ENCODE data around the gene FILIP1L. TPM values are rescaled to one million over a fixed set of nuclear protein-coding genes. Genes with fewer than 3 reads are reported as not detected.
"Not testable (repeated sequence)": the region's sequence is repeated elsewhere in the genome, so short reads cannot be mapped to it uniquely, and the experiment has no call there.

FILIP1L gene
- polyA plus RNA-seq, 3 donors: 16.9 to 20.2 (median 17.4) TPM

DNA sequence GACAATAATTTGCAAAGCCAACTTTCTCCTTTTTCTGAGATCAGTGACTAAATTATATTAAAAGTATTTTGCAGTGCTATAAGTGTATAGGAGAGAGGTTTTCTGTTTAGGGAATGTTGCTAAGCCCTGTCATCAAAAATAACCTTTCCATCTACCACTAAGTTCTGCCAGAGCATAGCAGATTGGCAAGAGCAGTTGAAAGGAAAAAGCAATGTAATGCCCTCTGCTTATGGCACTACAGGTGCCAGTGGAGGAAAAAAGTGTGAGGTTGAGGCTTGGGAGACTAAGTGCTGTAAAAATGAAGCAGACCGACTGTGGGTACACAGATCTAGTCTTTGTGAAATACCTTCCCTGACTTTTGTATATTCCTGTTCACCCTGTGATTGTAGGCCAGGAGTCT lies 11.5 kb downstream of the FILIP1L start:
- DNase-seq: no peak

DNA sequence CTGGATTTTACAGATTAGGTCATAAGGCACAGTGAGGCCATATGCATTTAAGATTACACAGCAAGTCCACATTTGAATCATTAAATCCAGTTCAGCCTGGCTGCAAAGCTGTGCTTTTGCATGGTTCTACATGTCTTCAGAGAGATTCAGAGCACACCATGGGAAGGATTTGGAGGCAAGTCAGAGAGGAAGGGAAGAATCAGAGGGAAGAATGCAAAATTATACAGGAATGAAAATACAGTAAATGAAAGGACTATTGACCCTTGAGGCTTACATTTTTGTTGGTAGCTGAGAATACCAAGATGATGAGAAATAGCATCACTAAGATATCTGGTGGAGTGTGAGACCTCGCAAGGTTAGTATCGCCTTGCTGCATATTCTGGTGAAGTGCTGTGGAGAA lies 13.9 kb downstream of the FILIP1L start:
- DNase-seq: no peak

DNA sequence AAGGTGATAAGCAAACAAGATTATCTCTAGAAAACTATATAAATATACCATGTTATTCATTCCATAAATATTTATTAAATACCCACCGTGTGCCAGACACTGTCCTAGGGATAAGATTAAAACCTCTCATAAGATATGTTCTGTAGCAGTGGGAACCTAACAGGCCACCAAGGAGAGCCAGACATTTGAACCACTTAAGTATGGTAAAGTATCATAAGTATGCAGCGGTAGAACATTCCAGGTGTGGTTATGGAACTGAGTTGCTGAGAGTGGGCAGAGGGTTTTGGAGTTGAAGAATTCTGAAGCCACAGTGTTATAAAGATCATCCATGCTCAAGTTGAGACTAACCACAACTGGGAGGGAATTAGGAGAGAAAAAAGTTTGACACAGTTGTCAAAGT lies 14.7 kb downstream of the FILIP1L start:
- DNase-seq: no peak

DNA sequence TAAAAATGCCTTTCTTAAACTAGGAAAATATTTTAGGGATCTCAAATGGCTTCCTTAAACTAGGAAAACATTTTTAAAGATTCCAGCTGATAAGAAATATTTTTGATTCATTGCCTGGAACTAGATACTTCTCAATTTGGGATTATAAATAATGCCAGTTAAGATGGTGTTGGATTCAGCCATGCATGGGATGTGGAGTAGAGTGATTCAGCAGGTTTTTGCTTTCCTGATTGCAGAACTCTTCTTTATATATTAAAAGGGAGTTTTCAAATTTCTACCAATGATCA lies 15.6 kb downstream of the FILIP1L start:
- no peak for DNase-seq

DNA sequence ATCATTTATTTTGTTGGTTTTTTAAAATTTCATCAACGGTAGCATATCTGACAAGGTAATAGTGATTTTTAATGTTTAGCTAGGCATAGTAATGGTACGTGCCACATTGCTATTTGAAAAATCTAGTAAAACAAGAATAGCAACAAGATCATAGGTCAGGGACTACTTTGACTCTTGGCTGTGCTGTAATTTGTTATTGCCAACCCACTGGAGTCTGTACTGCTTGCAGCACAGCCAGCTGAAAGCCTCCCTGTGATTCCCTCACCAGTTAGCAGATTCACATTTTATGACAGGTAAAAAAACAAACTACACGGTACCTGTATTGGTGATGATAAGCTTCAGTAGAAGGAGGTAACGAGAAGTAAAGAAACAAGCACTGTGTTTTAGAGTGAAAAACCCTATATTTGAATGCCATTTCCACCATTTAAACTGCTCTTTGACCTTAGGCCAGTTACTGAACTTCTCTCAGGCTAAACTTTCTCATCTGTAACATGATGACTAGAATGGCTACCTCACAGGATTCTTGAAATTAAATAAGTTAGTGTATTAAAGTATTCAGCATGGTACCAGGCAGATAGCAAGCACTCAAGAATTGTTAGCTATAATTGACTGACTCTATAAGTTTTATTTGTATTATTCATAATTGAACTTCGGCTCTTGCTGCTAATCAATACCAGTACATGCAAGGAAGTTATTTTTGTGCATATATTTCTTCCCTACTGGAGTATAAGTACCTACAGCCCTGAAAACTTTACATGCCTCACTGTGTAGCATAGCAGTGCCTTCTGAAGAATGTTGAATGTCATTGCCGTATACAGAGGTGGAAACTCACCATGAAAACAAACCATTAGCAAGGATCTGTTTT lies 16.1 kb downstream of the FILIP1L start:
- no peak for DNase-seq

DNA sequence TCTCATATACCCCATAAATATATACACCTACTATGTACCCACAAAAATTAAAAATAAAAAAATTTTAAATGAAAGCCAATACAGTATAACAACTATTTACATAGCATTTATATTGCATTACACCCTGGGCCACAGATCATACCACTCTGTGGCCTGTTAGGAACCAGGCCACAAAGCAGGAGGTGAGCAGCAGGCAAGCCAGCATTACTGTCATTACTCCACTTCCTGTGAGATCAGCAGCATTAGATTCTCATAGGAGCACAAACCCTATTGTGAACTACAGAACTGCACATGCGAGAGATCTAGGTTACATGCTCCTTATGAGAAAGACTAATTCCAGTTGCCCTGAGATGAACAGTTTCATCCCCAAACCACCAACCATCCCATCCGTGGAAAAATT lies 17.4 kb downstream of the FILIP1L start:
- no peak for DNase-seq

DNA sequence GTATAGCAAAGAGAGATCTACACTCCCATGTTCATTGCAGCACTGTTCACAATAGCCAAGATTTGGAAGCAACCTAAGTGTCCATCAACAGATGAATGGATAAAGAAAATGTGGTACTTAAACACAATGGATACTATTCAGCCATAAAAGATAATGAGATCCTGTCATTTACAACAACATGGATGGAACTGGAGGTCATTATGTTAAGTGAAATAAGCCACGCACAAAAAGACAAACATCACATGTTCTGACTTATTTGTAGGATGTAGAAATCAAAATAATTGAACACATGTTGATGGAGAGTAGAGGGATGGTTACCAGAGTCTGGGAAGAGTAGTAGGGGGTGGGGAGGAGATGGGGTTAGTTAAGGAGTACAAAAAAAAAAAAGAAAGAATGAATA lies 18.0 kb downstream of the FILIP1L start:
- DNase-seq: not testable (repeated sequence)

DNA sequence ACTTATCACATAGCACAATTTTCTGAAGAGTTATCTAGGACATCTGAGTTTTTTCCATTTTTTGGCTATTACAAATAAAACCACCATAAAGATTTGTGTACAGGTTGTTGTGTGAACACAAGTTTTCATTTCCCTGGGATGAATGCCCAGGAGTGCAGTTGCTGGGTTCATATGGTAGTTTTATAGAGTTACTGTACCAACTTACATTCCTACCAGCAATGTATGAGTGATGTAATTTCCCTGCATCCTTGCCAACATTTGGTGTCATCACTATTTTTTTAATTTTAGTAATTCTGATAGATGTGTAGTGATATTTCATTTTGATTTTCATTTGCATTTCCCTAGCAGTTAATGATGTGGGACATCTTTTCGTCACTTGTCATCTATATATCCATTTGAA lies 20.5 kb downstream of the FILIP1L start:
- no peak for DNase-seq

DNA sequence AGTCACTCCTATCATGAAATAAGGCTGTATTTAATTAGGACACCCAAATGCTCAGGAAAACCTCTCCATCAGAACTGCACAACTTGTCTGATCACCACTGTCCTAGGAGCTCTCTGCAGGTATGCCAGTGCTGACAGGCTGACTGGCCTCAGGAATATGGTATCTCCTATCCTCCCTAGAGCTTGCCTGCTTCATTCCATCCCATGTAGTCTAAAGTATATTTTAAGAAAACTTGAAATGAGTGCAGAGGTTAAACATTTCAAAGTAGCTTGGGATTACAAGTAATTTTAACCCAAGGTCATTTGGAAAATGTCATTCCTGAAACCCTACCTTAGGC lies 23.7 kb downstream of the FILIP1L start:
- DNase-seq: no peak

DNA sequence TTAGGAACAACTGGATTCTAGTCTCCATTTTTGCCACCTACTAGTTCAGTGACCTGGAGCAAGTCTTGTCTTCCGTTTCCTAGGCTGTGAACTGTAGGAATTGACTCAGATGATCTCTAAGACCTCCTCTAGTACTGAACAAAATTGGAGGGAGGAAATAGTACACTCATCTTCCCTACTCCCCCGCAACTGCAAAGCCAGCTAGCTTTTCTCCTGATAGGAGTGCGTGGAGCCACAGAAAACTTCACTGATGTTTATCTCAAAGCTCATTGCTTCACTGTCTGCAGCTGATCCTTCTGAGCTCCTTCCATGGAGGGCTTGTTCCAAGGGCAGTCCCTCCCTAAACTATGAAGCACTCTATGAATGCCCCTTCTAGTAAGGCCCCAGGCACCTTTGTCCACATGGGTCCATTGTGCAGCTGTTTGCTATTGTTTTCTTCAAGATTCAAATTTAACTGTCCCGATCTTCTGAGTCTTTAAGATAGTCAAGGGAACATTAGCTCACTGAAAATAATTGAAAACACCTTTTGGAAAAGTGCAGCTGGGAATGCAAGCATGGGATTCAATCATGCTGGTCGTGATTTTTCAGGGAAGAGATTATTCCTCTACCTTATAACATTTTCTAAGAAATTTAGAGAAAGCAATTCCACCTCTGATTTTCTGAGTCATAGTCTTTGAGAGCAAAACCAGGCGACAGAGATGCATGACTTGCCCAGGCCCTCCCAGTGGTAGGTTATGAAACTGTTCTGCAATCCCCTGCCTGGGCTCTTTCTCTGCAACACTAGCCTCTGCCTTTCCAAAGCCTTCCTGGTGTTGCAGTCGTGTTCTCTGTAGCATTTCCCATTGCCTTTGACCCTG lies 24.3 kb downstream of the FILIP1L start:
- no peak for DNase-seq

DNA sequence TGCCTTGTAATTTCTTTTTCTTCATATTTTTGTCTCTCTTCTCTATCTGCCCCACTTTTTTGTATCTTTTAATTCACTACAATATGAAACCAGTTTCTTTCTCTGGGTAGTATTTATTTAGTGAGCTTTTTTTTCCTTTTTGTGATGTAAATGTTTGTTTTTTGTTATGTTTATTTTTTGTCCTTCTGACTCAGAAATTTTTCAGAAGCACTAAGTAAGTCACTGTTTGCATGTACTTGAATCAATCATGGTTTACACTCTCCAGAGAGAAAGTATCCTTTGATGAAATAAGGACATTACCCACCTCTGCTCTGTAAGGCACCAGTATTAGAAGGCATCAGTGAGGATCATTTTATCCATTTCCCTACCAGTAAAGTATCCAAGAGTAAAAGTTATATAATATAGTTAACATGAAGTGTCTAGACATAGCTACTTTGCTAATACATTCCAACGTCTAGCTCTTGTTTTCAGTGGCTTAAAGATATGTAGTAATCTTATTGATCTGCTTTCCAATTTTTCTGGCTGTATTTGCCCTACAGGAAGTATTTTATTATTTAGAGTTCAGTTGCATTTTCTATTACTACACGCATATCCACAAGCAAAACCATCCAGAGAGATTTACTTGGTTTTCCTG lies 25.4 kb downstream of the FILIP1L start:
- DNase-seq: no peak

DNA sequence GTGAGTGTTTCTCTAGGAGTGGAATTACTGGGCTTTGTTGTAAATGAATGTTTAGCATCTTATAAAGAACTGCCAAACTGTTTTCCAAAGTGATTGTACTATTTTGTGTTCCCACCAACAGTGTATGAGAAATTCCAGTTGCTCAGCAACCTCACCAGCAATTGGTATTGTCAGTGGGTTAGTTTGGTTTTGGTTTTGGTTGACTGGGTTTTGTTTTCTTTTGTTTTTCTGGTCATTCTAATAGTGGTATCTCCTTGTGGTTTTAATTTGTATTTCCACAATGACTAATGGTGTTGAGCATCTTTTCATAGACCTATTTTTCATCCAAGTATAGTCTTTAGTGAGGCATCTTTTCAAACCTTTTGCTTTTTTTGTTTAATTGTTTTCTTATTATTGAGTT lies 27.1 kb downstream of the FILIP1L start:
- DNase-seq: no peak

DNA sequence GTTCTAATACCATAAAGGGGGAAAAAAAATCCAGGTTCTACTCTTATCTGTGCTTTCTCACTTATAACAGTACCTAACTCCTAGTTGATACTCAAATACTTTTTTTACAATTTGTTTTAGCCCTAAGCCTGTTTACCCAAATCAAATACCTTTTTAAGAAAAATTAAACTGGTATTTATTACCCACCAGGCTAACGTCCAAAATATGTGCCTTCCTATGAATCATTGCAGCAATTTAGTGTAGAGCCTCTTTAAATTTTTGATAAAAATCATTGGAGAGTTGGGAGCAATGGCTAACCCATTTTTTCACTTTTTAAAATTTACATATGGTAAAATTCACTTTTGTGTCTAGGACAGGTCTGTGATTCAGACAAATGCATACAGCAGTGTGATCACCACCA lies 27.9 kb downstream of the FILIP1L start:
- DNase-seq: no peak

DNA sequence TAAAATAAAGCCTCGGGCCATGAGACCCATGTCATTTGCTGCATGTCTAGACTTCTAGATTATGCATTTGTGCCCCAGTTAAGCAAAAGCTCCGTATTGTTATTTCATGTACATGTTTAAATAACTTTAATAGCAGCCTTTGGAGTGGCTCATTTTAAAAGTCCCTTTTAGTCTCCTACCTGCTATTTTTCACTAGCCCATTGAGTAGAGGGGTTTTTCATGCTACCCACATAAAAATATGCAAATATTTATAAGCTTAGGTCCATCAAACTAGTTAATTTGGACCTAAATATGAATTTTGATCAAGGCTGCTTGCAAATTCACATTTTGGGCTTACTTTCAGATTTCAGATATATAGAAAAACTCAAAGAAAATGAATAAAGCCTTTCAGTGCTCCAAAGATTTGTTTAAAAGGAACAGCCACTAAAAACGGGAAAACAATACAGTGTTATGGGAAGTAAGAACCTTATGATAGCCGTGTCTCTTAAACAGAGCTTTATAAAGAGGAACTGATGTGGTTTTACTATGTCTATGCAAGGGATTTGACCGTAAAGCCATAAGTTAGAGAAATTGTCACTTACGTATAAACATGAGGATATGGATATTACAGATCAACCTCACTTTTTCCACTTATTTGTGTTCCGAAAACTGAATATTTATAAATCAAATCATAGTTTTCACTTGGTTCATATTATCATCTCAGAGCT lies 30.0 kb downstream of the FILIP1L start:
- no peak for DNase-seq

DNA sequence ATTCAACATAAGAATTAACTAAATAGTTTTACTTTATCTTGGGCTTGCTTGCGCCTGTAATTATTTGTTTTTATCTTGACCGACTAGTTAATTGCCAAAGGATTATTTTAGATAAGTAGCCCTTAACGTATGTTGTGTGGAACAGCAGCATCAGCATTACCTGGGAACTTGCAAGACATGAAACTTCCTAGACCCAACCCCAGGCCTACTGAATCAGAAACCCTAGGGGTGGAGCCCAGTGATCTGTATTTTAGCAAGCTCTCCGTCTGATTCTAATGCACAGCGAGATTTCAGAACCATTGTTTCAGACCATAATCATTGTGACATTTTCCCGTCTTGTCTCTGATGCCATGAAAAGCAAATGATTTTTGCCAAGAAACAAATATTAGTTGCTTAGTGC lies 31.1 kb downstream of the FILIP1L start:
- no peak for DNase-seq

DNA sequence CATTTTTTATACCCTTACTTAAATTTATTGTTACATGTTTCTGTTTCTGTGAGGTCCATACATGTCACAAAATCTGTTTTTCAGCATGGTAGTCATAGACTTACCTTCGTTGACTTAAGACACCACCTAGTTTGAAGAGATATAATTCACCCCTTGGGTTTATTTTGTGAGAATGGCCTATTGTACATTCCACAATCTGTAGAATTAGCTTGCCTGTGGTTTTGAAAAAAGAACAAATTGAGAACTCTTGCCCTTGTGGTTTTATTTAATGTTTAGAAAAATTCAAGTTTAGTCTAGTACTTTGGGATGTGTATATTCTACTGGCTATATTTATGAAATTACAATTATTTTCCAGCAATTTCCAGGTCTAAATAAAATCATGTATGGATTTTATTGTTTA lies 31.6 kb downstream of the FILIP1L start:
- DNase-seq: no peak

DNA sequence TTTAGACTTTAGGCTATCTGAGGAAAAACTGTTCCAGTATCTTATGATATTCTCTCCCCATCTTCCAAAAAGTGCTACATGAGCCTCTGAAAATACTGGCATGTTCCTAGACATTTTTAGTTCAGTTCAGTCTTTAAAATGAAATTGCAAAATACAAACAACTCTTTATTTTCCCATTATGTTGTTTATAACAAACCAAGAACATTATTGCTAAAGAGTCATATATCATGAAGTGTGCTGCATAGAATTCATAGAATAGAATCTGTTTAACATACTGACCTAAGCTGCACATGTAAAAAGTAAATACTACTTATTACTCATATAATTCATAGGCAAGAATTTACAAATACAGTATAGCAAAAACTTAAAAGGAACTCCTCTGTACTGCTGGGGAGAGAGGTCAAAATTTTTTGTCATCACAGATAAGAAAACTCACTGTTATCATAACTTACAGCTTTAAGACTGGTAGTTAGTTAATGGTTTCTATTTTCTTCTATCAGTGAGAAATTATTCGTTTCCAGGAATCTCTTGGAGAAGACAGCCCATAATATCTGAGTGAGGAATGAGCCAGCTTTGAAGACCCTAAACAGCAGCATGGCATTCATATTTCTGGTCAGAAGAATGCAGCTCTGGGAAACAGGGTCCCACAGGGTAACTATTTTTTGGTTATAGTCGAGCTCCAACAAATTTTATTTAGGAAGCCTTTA lies 32.2 kb downstream of the FILIP1L start:
- DNase-seq: no peak

DNA sequence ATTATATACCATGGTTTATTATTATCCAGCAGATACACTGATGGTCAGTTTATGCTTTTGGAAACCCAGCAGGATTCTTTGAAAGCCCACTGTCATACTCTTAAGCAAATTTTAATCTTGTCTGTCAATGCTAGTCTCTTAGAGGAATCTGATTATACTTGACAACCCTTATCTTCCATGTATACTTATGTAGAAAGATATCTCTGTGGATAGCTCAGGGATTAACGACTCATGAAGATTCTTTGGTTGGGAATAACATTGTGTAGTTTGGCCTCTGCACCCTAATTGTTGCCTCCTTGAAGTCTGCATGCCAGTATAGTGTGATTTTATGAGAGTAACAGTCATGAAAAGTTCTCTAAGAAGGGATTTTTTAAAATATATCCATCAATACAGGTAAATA lies 33.0 kb downstream of the FILIP1L start:
- DNase-seq: no peak

DNA sequence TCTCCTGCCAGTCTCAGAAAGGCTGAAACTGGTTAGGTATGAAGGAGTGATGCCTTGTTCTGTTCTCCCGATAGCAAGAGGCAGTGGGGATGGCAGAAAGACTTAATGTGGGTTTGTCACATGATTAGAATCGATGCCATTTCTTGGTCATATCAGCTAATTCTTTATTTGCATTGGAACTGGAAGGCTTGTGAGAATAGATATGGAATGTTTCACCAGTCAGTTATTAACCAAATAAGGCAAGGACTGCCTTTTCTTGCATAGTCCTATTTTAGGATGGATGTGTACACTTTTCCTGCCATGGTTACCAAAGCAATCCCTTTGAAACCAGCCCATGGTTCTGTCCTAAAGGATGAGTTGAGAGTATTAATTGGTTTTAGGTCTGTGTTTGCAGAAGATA lies 33.7 kb downstream of the FILIP1L start:
- no peak for DNase-seq

DNA sequence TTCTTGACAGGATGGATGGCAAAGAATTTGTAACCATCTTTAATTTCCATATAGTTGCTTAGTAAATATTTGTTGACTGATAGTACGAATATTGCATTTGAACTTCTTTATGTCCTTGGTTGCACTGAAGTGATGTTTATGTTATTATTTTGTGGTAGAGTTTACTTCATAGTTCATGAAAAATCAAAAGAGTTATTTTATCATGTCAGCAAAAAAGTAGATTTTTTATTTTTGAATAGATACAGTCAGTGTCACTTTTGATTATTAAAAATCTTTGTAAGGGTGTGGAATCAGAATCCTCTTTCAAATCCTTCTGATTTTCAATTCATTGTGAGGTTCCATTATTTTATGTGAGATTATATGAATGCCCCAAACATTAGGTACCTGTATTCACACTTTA lies 35.0 kb downstream of the FILIP1L start:
- DNase-seq: no peak

DNA sequence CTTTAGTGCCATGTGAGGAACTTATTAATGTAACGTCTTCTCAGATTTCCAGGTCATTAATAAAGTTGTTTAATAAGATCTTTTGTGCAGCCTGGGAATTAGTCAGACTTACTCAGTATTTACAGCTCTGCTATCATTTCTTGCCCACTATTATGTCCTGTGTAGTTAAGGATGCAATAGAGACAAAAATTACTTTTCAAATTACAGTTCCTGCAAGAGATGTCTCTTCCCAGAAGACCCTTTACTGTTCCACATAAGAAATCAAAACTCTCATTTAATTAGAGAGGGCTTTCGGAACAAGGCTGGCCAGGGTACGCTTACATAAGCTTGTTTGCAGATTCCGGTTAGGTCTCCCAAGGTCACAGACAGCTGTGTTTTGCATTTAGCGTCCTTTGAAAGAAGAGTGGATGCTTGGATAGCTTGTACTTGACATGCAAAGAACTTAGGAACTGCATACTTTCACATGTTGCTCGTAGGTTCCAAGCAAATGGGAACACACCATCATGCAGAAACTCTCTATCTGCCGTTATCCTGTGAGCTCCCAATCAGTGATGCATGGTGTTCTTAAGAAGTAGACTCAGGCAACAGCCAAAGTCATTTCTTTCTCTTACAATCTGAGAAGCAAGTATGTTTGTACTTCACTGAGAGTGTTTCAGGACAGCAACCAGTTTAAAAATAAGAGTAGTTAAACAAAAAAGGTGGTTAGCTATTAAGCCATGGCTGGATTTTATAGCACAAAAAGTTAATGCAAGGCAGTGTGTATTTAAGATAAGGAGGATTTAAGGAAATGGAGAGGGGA lies 37.4 kb downstream of the FILIP1L start:
- no peak for DNase-seq

Measured in renal pelvis (tissue), 4 donors.